Iris pigment epithelial cell (primary cell): ENCODE data around the gene OVAAL.

Experiments
- DNase-seq: peaks from one replicate; pipeline ENCODE4 v3.0.0-alpha.2; 2011; ENCODE audit warnings: low read depth

OVAAL gene

DNA sequence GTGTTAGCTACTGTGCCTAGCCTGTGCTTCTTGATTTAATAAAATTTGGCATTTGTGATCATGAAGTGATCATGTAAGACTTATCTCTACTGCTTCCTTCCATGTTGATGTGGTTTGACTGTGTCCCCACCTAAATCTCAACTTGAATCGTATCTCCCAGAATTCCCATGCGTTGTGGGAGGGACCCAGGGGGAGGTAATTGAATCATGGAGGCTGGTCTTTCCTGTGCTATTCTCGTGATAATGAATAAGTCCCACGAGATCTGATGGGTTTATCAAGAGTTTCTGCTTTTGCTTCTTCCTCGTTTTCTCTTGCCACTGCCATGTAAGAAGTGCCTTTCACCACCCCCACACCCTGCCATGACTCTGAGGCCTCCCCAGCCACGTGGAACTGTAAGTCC is at the start of gene OVAAL:
Gene OVAAL, plus strand, starts transcription at position 301 of the 400 bp plus-strand sequence.
- DNase-seq: no peak

DNA sequence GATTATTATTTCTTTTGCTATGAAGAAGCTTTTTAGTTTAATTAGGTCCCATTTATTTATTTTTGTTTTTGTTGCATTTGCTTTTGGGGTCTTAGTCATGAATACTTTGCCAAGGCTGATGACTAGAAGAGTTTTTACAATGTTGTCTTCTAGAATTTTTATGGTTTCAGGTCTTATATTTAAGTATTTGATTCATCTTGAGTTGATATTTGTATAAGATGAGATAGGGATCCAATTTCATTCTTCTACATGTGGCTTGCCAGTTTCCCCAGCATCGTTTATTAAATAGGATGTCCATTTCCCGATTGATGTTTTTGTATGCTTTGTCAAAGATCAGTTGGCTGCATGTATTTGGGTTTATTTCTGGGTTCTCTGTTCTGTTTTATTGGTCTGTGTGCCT is 47.9 kb upstream of the OVAAL start:
- no peak for DNase-seq

DNA sequence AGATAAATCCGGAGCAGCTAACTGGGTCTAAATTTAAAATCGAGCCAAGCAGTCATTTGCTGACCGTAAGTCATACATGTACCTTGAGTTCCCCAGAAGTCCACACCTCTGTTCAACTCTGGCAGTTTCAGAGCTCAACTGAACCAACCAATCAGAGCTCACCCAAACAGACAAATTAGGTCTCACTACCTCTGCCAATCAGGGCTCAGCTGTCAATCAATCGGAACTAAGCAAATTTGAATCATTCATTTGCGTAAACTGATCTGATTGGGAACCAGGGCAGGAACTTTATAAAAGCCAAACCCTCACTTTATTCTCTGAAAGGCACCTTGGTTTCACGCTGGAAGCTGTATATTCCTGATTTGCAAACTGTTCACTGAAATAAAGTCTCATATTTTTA is 45.2 kb upstream of the OVAAL start:
- DNase-seq: no peak

DNA sequence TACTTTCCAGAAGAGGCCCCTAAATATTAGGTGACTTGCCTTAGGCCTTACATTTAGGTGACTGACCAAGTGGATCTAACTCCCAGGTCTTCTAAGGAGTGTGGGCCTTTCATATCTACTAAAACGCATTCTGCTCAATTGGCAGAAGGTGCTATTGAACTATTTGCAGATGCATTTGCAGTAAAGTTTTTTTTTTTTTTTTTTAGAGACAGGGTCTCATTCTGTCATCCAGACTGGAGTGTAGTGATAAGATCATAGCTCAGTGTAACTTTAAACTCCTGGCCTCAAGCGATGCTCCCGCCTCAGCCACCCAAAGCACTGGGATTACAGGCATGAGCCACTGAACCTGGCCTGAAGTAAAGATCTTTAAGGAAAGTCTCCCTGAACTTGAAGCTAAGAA is 43.4 kb upstream of the OVAAL start:
- DNase-seq: no peak

DNA sequence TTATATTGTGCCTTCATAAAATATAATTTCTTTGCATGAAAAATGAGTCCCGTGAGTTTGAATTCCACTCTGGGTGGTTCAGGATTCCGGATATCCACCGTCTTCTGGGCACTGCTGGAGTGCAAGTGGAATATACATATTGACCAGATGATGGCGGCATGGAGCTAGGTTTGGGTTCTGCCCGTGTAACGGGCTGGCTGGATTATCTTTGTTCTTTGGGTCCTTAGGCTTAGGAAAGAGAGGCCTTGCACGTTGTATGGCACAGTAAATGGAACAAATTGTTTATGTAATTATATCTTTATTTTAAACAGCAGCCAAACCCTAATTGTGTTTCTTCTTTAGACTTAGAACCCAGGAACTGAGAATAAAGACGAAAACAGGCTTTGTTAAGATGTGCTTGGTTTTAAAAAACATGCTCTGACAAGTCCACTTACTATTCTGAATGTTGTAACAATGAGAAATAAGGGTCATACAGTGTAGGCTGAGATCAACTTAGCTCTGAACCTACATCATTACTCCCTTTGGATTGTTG is 42.8 kb upstream of the OVAAL start:
- peak; percentile 76 for DNase-seq

DNA sequence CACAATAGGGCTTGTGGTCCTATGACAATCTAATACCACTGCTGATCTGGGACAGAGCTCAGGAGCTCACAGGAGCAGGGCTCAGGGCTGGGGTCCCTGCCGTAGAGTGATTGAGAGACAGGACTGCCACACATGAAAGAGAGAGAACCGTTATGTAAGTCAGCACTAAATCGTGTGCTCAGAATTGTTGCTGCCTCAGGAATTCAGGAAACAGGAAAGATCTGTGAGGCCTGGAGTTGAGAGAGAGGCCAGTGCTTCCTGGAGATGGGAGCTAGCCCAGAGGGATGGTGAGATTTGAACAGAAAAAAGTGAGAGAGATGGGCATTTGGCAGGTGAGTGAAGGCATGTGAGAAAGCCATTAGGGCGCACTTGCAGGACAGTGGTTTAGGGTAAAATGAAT is 38.9 kb upstream of the OVAAL start:
- DNase-seq: no peak

DNA sequence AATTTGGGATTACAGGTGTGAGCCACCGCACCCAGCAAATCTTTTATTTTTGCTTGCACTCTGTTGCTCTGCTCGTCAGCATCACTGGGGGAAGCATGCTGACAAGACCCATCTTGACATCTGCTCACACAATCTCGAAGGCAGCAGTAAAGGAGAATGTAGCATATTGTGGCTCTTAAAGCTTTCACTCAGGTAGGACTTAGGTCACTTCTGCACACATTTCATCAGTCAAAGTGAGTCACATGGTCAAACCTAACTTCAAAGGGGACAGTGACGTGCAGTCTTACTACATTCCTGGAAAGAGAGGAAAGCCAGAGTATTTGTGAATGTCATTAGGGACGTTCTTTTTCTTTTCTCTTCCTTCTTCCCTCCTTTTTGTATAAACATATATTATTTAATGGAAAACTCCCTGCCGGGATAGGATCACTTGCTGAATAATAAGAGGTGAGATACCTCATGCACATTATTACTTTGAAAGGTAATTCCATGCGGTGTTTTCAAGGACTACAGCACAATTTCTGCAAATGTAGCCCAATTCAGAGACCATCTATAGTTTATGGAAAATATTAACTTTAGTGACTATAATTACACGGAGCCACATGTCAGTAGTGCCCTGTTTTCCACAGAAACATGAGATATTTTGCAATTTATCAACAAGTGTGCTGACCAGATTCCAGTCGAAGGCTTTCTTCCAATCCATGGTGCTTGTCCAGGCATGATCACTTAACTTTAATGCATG is 37.1 kb upstream of the OVAAL start:
- DNase-seq: no peak

DNA sequence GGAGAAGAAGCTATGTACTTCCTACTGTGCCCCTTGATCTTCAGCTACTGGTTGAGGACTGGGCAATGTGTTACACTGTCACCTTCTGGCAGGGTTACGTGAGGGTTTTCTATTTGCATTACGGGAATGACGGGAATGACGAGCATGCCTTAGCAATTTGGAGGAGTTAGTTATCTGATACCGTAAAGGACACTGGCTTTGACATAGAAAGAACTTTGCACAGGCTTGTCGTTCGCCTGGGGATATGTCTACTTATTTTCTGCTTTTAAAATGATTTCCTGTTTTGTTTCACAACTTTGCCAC is 36.6 kb upstream of the OVAAL start:
- DNase-seq: no peak

DNA sequence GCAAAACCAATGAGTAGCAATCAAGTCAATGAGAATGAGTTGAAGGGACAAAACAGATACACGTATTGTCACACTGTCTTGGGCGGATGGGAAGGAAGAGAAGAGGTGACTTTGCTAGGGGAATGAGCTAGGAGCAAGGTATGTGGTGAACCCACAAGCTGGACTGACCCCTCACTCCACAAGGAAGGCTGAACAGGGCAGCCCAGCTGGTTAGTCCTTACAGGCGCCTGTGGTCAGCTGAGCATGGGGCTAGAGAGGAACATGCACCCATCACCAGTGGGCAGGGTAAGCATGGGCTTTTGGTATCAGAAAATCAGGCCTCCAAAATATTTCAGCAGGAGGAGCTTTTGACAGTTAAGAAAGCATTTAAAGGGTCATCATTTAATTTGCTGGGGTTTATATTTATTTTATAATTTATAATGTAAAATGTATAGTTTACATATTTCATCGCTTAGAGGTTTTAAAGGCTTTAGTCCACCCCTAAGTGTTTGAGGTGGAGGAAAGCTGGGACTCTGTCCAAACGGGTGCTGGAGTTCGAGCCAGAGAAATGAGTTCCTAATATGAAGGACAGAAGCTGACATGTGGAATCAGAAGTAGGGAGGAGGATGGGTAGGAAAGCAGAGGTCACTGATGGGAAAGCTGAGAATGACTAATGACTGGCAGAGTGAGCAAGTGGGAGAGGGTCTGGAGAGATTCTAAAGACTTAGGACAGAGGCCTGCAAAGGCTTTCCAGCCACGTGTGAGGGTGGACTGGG is 34.4 kb upstream of the OVAAL start:
- DNase-seq: no peak

DNA sequence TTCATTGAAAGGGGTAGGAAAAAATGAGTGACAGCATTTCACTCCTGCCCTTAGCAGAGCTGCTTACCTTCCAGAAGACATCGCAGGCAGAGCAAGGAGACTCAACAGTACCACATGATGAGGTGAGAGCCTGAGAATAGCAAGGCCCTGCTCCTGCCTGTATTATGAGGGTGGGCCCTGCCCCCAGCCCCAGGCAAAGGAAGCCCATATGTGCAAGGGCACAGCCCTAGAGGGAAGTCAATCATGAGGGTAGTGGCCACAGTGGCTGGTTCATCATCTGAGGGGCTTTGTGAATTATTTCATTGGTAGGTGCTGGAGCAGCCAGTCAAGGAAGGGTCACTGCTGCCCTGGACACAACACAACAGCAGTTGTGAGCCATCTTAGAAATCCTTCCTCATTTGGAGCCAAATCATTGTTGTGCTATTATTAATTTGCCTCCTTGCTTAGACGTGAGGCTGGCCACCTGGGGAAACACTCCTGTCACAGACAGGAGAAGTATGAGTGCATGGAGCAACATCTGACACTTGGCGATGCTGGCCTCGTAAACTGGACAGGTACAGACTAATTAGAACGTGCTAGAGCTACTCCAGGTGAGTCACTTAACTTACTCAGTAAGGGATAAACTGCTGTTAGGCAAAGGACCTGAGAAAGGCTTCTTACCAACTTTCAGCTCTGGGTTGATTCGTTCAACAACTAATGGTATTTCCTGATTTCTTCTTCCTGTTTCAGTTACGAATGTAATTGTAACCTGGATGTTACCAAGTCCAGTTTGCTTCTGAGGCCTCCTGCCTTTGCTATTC is 33.6 kb upstream of the OVAAL start:
- no peak for DNase-seq

DNA sequence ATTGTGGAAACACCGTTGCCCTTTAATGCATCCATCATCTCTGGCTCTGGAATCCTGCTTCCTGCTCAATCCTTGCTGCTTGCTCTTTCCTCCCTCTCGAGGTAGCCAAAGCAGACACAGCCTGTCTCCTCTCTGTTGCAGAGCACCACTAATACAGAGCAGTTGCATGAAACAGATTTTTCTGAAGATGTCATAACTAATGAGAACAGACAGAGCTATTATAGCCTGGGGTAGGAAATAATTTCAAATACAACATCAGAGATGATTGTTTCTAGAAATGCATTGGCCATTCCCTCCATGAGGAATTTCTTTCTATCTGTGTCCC is 33.1 kb upstream of the OVAAL start:
- no peak for DNase-seq

DNA sequence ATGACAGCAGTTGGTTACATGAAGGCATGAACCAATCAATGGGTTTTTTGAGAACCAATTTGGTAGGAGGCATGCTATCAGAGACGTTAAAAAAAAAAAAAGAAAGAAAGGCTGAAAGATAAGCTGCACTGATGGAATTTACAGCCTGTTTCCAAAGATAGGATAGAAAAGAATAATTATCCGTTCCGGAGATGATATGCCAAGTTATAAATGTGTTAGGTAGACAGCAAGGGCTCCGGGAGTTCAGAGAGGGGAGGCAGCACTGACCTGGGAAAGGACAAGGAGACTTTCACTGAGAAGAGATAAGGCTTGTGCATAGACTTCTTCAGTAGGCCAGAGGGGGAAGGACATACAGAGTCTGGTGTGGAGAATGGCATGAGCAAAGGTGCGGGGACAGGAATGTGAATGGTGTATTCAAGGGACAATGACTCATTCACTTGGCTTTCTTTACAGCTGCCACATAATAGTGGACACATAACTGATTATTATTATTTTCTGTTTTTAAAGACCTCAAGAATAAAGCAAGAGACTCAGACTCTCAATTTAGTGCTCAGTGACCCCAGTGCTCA is 31.6 kb upstream of the OVAAL start:
- DNase-seq: peak; percentile 65

DNA sequence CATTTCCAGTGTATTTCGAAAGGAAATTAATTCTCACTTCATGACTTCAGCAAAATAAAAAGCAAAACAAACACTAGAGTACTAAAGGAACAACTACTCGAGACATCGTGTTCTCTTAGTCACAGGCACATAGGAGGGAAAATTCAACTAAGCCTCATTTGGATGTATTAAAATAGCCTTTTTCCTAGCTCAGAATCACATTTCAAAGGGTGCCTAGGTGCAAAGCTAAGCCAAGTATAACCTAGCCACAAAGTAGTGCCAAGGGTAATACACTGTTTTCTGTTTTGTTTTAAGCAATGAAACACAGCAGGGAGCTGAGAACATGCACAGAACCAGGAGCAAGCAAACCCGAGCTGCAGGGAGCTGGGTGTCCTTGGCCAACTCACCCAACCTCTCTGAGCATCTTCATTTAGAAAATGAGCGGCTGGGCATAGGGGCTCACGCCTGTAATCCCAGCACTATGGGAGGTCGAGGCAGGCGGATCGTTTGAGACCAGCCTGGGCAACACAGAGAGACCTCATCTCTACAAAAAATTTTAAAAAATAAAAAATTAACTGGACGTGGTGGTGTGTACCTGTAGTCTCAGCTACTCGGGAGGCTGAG is 29.8 kb upstream of the OVAAL start:
- DNase-seq: peak; percentile 39

DNA sequence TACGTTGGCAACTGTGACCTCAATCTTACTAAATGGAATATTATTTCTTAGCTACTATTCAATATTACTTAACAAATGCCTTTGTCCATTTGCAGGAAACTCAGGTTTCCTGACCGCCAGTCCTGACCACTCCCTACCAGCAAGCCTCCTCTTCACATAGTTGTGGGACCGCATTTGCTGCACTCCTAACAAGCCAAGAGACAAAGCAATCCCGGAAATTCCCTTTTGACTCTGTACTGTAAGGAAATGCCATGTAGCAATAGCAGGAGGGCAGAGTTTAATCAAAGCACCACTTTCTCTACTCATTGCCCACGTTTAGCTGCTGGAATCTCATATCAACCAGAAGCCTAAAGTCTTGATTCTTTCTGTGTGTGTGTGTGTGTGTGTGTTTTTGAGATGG is 28.3 kb upstream of the OVAAL start:
- DNase-seq: peak; percentile 93

DNA sequence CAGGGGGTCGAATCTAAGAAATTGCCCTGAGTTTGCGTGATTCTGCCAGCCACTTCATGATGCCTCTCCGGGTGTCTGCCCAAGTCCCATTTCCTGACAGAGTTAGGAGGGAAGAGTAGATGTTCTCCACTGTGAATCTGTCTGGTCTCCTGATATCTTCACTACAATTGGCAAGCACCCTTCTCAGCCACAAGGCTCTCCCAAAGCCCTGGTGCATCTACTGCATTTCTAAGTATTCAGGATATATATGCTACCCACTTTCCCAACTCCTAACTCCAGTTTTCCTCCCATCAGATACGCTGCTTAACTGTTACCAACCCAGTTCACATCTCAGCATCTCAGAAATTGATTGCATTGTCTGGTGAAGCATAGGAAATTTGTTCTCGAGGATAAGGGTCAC is 25.9 kb upstream of the OVAAL start:
- no peak for DNase-seq

DNA sequence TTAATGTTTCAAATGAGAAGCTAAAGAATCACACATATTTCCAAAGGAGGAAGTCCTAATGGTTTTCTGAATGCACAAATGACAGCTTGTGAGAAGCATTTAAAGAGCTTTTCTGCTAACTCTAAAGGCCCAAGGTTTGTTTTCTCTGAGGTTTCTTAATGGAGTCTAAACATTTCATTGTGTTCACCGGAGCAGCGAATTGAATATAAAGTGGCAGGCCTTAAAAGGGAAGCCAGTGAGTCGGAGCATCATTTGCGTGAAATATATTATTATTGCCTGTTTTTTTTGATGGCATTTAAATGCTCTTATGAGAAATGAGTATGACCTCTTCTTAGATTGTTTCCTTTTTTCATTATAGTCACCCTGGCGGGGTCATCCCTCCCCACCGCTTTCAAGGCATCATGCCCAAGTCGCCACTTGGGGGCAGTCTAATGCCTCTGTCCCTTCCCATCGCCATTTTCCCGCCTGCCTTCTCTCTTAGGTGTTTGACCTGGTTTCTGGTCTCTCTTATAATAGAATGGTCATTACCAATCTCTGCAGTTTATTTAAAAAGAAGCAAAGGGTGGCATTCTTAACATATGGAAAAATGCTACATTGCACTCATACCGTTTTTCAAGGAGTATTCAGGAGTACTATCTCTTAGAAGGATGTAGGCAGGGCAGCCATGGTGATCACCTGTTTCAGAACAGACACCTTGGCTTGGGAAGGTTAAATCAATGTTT is 25.3 kb upstream of the OVAAL start:
- peak; percentile 62 for DNase-seq

DNA sequence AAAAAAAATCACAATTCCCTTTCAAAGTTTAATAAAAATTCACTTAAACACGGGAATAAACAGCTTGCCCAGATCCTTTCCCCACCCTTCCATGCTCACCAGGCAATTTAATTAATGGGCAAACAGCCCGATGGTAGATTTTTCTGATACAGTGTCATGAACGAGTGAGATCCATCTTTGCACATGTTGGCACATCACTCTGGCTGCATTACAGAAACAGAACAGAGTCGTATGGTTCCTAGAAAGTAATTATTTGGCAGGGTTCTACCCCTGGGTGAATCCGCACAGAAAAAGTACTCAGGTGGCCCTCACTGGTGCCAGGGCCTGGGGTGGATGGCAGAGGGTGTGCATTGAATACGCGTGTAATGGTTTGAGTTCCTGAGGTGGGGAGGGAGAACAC is 24.6 kb upstream of the OVAAL start:
- no peak for DNase-seq

DNA sequence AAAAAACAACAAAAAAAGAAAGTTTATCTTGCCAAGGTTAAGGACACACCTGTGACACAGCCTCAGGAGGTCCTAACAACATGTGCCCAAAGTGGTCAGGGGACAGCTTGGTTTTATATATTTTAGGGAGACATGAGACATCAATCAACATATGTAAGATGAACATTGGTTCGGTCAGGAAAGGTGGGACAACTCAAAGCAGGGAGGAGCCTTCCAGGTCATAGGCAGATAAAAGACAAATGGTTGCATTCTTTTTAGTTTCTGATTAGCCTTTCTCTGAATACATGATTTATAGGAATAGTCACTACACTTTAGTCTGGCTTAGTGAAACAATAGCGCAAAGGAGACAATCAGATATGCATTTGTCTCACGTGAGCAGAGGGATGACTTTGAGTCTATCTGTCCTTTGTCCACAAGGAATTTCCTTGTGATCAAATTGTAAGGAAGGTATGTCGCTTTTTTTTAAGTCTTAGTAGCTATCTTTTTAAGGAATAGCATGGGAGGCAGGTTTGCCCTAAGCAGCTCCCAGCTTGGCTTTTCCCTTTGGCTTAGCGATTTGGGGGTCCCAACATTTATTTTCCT is 23.3 kb upstream of the OVAAL start:
- no peak for DNase-seq

DNA sequence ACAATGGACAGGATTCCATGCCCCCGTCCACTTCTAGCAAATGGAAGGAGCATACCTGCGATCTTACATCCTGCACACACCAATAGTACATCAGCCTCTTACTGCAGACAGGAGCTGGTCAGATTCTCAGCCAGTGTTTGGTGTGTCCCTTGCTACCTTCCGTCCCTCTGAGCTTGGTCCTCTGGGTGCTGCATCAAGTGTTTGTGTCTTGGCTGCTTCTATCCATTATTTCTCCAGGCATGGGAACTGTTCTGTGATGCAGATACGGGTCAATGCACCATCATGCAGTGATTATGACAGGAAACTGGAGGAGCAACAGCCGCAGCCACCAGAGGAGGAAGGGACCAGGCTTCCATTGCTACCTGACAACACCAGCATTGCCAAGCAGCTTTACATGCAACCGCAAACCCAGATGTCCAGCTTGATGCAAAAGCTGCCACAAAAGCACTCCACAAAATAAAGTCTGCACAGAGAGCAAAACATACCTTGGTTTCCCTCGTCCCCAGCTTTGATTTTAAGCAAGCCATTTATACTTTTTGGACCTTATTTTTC is 21.9 kb upstream of the OVAAL start:
- DNase-seq: no peak

DNA sequence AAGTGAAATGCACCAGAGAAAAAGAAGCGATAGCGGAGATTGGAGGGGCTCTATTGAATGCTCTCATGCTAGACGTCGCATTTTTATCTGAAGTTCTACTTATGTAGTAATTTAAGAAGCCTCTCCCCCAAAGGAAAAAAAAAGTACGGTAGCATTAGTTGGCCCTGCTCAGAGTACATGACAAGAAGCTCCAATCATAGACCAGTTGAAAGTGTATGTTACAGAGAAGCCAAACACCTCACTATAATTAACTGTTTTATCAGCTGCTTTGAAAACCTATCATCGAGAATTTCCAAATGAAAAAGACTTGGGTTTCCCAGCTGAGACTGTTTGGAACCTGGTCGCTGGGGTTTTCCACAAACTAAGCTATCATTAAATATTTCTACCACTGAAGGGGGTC is 19.6 kb upstream of the OVAAL start:
- DNase-seq: no peak
